GM12878 (cell line): ENCODE results near the gene MISP3. TPM values are rescaled to one million over a fixed set of nuclear protein-coding genes. Genes with fewer than 3 reads are reported as not detected.
A peak's percentile ranks its signal among the peaks of the same experiment; 100 is the strongest.
"Not testable (repeated sequence)": the region's sequence is repeated elsewhere in the genome, so short reads cannot be mapped to it uniquely, and the experiment has no call there.

Experiments used
- ATAC-seq: fragments of 200-7000 bp; cut with Tn5 transposase; 3 replicates; pipeline ENCODE4 v1.9.1; 2020; ENCODE audit warnings: mild to moderate bottlenecking, moderate library complexity
- BruUV-seq: library from RNA; stranded (reverse); fragments of 400-500 nt; replicated peaks from 2 replicates; lab custom pipeline; 2021; lab: Mats Ljungman, UMichigan
- CTCF ChIA-PET: fragments of 300-600 bp; sonication (Branson Sonifier 250); formaldehyde crosslinking; extraction: SDS; loops from one replicate; lab custom pipeline; 2021; ENCODE audit warnings: inconsistent platforms; lab: Yijun Ruan, JAX
- POLR2A ChIA-PET: fragments of 350-600 bp; formaldehyde crosslinking; extraction: SDS; loops from one replicate; lab custom pipeline; 2021; ENCODE audit warnings: inconsistent platforms; lab: Charles Lee
- RAD21 ChIA-PET: fragments of 300-600 bp; sonication (Branson Sonifier 250); formaldehyde crosslinking; loops from one replicate; lab custom pipeline; 2023; ENCODE audit warnings: antibody characterized with exemption; ENCODE audit not compliant: unreplicated experiment; lab: Charles Lee
- SMC1A ChIA-PET: fragments of 300-600 bp; sonication (Branson Sonifier 250); formaldehyde crosslinking; loops from one replicate; lab custom pipeline; 2023; ENCODE audit not compliant: unreplicated experiment, uncharacterized antibody; lab: Charles Lee
- DNase-seq: peaks from one replicate; pipeline ENCODE4 v3.0.0-alpha.2; 2011; ENCODE audit warnings: low read depth, low spot score
- FAIRE-seq: peaks from 3 replicates; lab custom pipeline; 2011; peaks lifted over from hg19 to GRCh38; lab: Jason Lieb, UNC
- H2AFZ ChIP-seq: 2 replicates; pipeline ENCODE4 v1.6.0; 2011; ENCODE audit warnings: low read depth, low read length, control low read depth; ENCODE audit not compliant: control insufficient read depth
- H3K27ac ChIP-seq: 2 replicates; pipeline ENCODE4 v1.5.1; 2011; ENCODE audit warnings: control low read depth; ENCODE audit not compliant: control insufficient read depth, insufficient read depth
- H3K27me3 ChIP-seq, 2 experiments: replicated peaks in 1 of 2; 2 replicates each; pipeline versions ENCODE4 v1.6.0 to v1.6.1; 2011; ENCODE audit warnings: low read length in 1 of 2; ENCODE audit not compliant: control insufficient read depth in 2 of 2, insufficient read depth in 2 of 2
- H3K36me3 ChIP-seq, 2 experiments: 2 replicates each; pipeline ENCODE4 v1.5.1; 2011; ENCODE audit warnings: low read length in 1 of 2; ENCODE audit not compliant: control insufficient read depth in 2 of 2, insufficient read depth in 2 of 2
- H3K4me1 ChIP-seq: 2 replicates; pipeline ENCODE4 v1.6.1; 2011; ENCODE audit warnings: mild to moderate bottlenecking, low read length, moderate library complexity, mixed read lengths; ENCODE audit not compliant: control insufficient read depth, insufficient read depth
- H3K4me2 ChIP-seq: 2 replicates; pipeline ENCODE4 v1.6.0; 2011; ENCODE audit warnings: control low read depth; ENCODE audit not compliant: control insufficient read depth, insufficient read depth
- H3K4me3 ChIP-seq: fragments of 200-600 bp; sonication (generic); 2 replicates; pipeline ENCODE4 v1.5.1; 2016
- H3K79me2 ChIP-seq: 2 replicates; pipeline ENCODE4 v1.6.0; 2011; ENCODE audit warnings: low read length; ENCODE audit not compliant: control insufficient read depth, insufficient read depth
- H3K9ac ChIP-seq: 2 replicates; pipeline ENCODE4 v1.8.0; 2011; ENCODE audit warnings: low read length, control low read depth, mixed read lengths; ENCODE audit not compliant: control insufficient read depth, insufficient read depth
- H3K9me3 ChIP-seq: replicated peaks from 3 replicates; pipeline ENCODE4 v1.5.1; 2011; ENCODE audit warnings: mild to moderate bottlenecking, low read length; ENCODE audit not compliant: control insufficient read depth, insufficient read depth
- H4K20me1 ChIP-seq: 2 replicates; pipeline ENCODE4 v1.6.0; 2011; ENCODE audit not compliant: control insufficient read depth, insufficient read depth
- ATF7 ChIP-seq: fragments of 450-650 bp; IDR thresholded peaks from 2 replicates; pipeline ENCODE4 v1.6.1; 2016; ENCODE audit warnings: low read depth, mild to moderate bottlenecking
- BRCA1 ChIP-seq: IDR thresholded peaks from 2 replicates; pipeline ENCODE4 v1.6.1; 2011; ENCODE audit warnings: low read depth, low read length, improper control_type of control experiment
- EP300 ChIP-seq, 2 experiments: fragments of 150-350 bp in 1 of 2; IDR thresholded peaks; 2 replicates each; pipeline ENCODE4 v1.6.1; 2011 to 2012; ENCODE audit warnings: low read depth in 2 of 2, low read length in 2 of 2, borderline replicate concordance in 1 of 2, improper control_type of control experiment in 1 of 2, inconsistent platforms in 1 of 2; ENCODE audit not compliant: control insufficient read depth in 1 of 2
- NR2F1 ChIP-seq: fragments of 450-650 bp; conservative IDR thresholded peaks from 2 replicates; pipeline ENCODE4 v1.6.1; 2017; ENCODE audit warnings: mild to moderate bottlenecking
- RB1 ChIP-seq: fragments of 450-650 bp; formaldehyde crosslinking; IDR thresholded peaks from 2 replicates; pipeline ENCODE4 v1.6.1; 2017; ENCODE audit warnings: mild to moderate bottlenecking, borderline replicate concordance
- RELB ChIP-seq: fragments of 450-650 bp; IDR thresholded peaks from 2 replicates; pipeline ENCODE4 v1.6.1; 2017; ENCODE audit warnings: low read depth, mild to moderate bottlenecking, moderate library complexity
- SIN3A ChIP-seq: IDR thresholded peaks from 2 replicates; pipeline ENCODE4 v1.6.1; 2012; ENCODE audit warnings: low read depth, low read length, improper control_type of control experiment
- ZBTB4 ChIP-seq: fragments of 450-650 bp; formaldehyde crosslinking; IDR thresholded peaks from 2 replicates; pipeline ENCODE4 v1.4.0; 2022; ENCODE audit warnings: mild to moderate bottlenecking, moderate library complexity
- WGBS: methylation state at CpG from one replicate; pipeline ENCODE4 v1.1.6; 2016; ENCODE audit warnings: low lambda C conversion rate; ENCODE audit not compliant: insufficient replicate concordance, insufficient coverage; ENCODE audit errors: missing lambda C conversion rate; 5-methylcytosine and 5-hydroxymethylcytosine counted together
- in situ Hi-C: fragments of 300-500 bp; cut with MboI; formaldehyde crosslinking; loops from 9 replicates; pipeline ENCODE4 v1.14.3; 2018; ENCODE audit warnings: mixed read lengths
- intact Hi-C: fragments of 100-400 bp; cut with micrococcal nuclease; formaldehyde crosslinking; loops from one replicate; pipeline ENCODE4 v1.14.2; 2022; ENCODE audit not compliant: unreplicated experiment
- polyA plus RNA-seq, 11 experiments: library from polyadenylated mRNA; depleted of rRNA in 4 of 11; unstranded in 6 of 11; stranded (reverse) in 5 of 11; fragments of >200 nt; fragmentation: Nextera tagmentation in 4 of 11; fragmentation: Illumina TruSeq in 1 of 11; extraction: Ambion mirVana in 4 of 11; extraction: Trizol in 1 of 11; gene quantifications; 1 replicate in 1 of 11; 2 replicates in 10 of 11; pipeline versions ENCODE4 v1.2.1 to v1.2.3, GENCODE V29; 2011 to 2016; ENCODE audit warnings: inconsistent platforms in 2 of 11, missing spikeins in 2 of 11, low read depth in 1 of 11
- total RNA-seq, 4 experiments: library from RNA; depleted of rRNA in 3 of 4; stranded (reverse); fragments of >200 nt in 3 of 4; fragmentation: Illumina TruSeq in 1 of 4; extraction: Trizol in 1 of 4; gene quantifications; 2 replicates each; pipeline versions ENCODE4 v1.2.1 to v1.2.3, GENCODE V29; 2013 to 2021

Gene MISP3
- total and polyA plus RNA-seq, 10 of the 15 experiments (the other 5 are each of a cell fraction or from before 2014, with no cell fraction given) = 0.07 to 1.4 (median 0.64) TPM

- RAD21 ChIA-PET = interaction anchor here (0.7 to 1.7 kb wide), 2 partner anchors 145 to 337 kb away, joined by 3 to 5 read pairs; no protein-coding TSS in a partner anchor
- H2AFZ ChIP-seq, H3K4me2 ChIP-seq, in situ Hi-C loops, DNase-seq, H3K9me3 ChIP-seq, H3K4me3 ChIP-seq, ATAC-seq, BruUV-seq, H3K27me3 ChIP-seq, intact Hi-C loops, H4K20me1 ChIP-seq, FAIRE-seq, H3K27ac ChIP-seq, H3K79me2 ChIP-seq, H3K36me3 ChIP-seq, H3K9ac ChIP-seq: not testable (repeated sequence)
- CTCF ChIA-PET = interaction anchor here (0.6 to 1.2 kb wide), 2 partner anchors 8 to 164 kb away, joined by 4 to 6 read pairs; no protein-coding TSS in a partner anchor
- SMC1A ChIA-PET = interaction anchor here (1.4 to 3.0 kb wide), 2 partner anchors 8 to 12 kb away, joined by 3 to 12 read pairs; no protein-coding TSS in a partner anchor
- H3K4me1 ChIP-seq = peaks cover 19% of the 10 kb centered on the region
- WGBS = 49% methylated on average over 5 of the region's 5 CpGs
- POLR2A ChIA-PET = interaction anchor here (0.8 kb wide), 1 partner anchor 20 kb away, joined by 3 read pairs; no protein-coding TSS in a partner anchor
Observed at GRCh38 chr19:14026652-14027192, 45.9 kb upstream of the MISP3 start.

- RAD21 ChIA-PET = no interaction called here
- FAIRE-seq = no peak
- Histone ChIP-seq H3K36me3 (no peaks in the 10 kb centered on the region), H2AFZ (no peak within 1 kb of the TSS), H3K9me3 (no peaks in the 10 kb centered on the region; the same call in 2 of the 3 replicates), H3K9ac (no peak within 1 kb of the TSS), H3K27me3 (no peaks in the 10 kb centered on the region), H3K4me2 (0 out of 2 replicates have a peak within 1 kb of the TSS, but pooled peaks have one; percentile 30), H4K20me1 (no peaks in the 10 kb centered on the region), H3K79me2 (peaks cover 7% of the 10 kb centered on the region), H3K4me1 (peaks cover 19% of the 10 kb centered on the region), H3K4me3 (no peak within 1 kb of the TSS), H3K27ac (no peak within 1 kb of the TSS)
- CTCF ChIA-PET = interaction anchor here (0.8 to 1.2 kb wide), 3 partner anchors 9 to 46 kb away, joined by 3 to 6 read pairs (median 5); no protein-coding TSS in a partner anchor
- no peak for DNase-seq
- 84% methylated on average over 24 of the region's 24 CpGs for WGBS
- ATAC-seq = no peak
- SMC1A ChIA-PET = interaction anchor here (1.3 to 3.0 kb wide), 3 partner anchors 9 to 43 kb away, joined by 3 to 12 read pairs (median 5); no protein-coding TSS in a partner anchor
- no TSS peak for BruUV-seq
- intact Hi-C loops (no loop called here), in situ Hi-C loops (no loop called here)
- POLR2A ChIA-PET = interaction anchor here (1.1 kb wide), 1 partner anchor 22 kb away, joined by 5 read pairs; the partner anchor contains the start of gene RFX1
- no peak for TF ChIP-seq ZBTB4 (CRISPR knock-in tag)
- no peak for TF ChIP-seq ATF7
- TF ChIP-seq RB1 = no peak
- TF ChIP-seq EP300 (IDR thresholded peaks at IDR 0.05; ENCODE audit: borderline replicate concordance in 1 of 2, control insufficient read depth in 1 of 2, low read depth in 2 of 2, low read length in 2 of 2) = no peak
- no peak for TF ChIP-seq RELB
- TF ChIP-seq NR2F1 = no peak
- no peak for TF ChIP-seq BRCA1
- no peak for TF ChIP-seq SIN3A
Observed at GRCh38 chr19:14027856-14028450, 44.6 kb upstream of the MISP3 start, which contains the start of gene RLN3. Gene RLN3, plus strand, starts transcription at chr19:14028148. Its CDS starts 57 bp downstream, at chr19:14028205.
